Keratinocyte (primary cell): ENCODE data around the gene PRDM4. TPM values are rescaled to one million over a fixed set of nuclear protein-coding genes. Genes with fewer than 3 reads are reported as not detected.

Source experiments
- DNase-seq: peaks from one replicate; pipeline ENCODE4 v3.0.0-alpha.2; 2011; ENCODE audit warnings: low read depth, missing footprints, low spot score
- FAIRE-seq: peaks from 2 replicates; lab custom pipeline; 2011; peaks lifted over from hg19 to GRCh38; lab: Jason Lieb, UNC
- H2AFZ ChIP-seq: 2 replicates; pipeline ENCODE4 v1.6.0; 2012; ENCODE audit warnings: low read length, control low read depth, inconsistent platforms; ENCODE audit not compliant: control insufficient read depth
- H3K27ac ChIP-seq: 2 replicates; pipeline ENCODE4 v1.5.1; 2011; ENCODE audit warnings: low read length; ENCODE audit not compliant: control insufficient read depth, insufficient read depth
- H3K27me3 ChIP-seq: 3 replicates; pipeline ENCODE4 v1.6.0; 2011; ENCODE audit warnings: low read length; ENCODE audit not compliant: control insufficient read depth, insufficient read depth; ENCODE audit errors: extremely low read depth
- H3K36me3 ChIP-seq, 2 experiments: 2 replicates in 1 of 2; 3 replicates in 1 of 2; pipeline ENCODE4 v1.5.1; 2011; ENCODE audit warnings: low read length in 2 of 2, mild to moderate bottlenecking in 1 of 2; ENCODE audit not compliant: control insufficient read depth in 2 of 2, insufficient read depth in 2 of 2; ENCODE audit errors: extremely low read depth in 1 of 2
- H3K4me1 ChIP-seq: 3 replicates; pipeline ENCODE4 v1.5.1; 2011; ENCODE audit warnings: low read length; ENCODE audit not compliant: control insufficient read depth, insufficient read depth; ENCODE audit errors: extremely low read depth
- H3K4me2 ChIP-seq: 3 replicates; pipeline ENCODE4 v1.6.0; 2011; ENCODE audit warnings: low read depth, low read length; ENCODE audit not compliant: control insufficient read depth, insufficient read depth; ENCODE audit errors: extremely low read depth
- H3K4me3 ChIP-seq, 3 experiments: fragments of 200-600 bp in 1 of 3; sonication (generic) in 1 of 3; 2 replicates in 2 of 3; 3 replicates in 1 of 3; pipeline ENCODE4 v1.5.1; 2011 to 2016; ENCODE audit warnings: low read length in 3 of 3, mild to moderate bottlenecking in 3 of 3, control low read depth in 2 of 3, inconsistent platforms in 1 of 3, low read depth in 1 of 3, mixed read lengths in 1 of 3, mixed run types in 1 of 3, moderate library complexity in 1 of 3; ENCODE audit not compliant: control insufficient read depth in 2 of 3, insufficient read depth in 2 of 3; ENCODE audit errors: extremely low read depth in 1 of 3
- H3K79me2 ChIP-seq: 2 replicates; pipeline ENCODE4 v1.6.0; 2012; ENCODE audit warnings: low read length; ENCODE audit not compliant: control insufficient read depth, insufficient read depth
- H3K9ac ChIP-seq: 3 replicates; pipeline ENCODE4 v1.6.0; 2011; ENCODE audit warnings: low read length; ENCODE audit not compliant: control insufficient read depth, insufficient read depth; ENCODE audit errors: extremely low read depth
- H3K9me1 ChIP-seq: 3 replicates; pipeline ENCODE4 v1.6.0; 2011; ENCODE audit warnings: low read length; ENCODE audit not compliant: control insufficient read depth, insufficient read depth; ENCODE audit errors: extremely low read depth
- H3K9me3 ChIP-seq: 2 replicates; pipeline ENCODE4 v1.5.1; 2012; ENCODE audit warnings: low read depth, low read length; ENCODE audit not compliant: control insufficient read depth
- H4K20me1 ChIP-seq: 3 replicates; pipeline ENCODE4 v1.6.0; 2011; ENCODE audit warnings: low read length; ENCODE audit not compliant: control insufficient read depth, insufficient read depth; ENCODE audit errors: extremely low read depth
- EZH2 ChIP-seq: IDR thresholded peaks from one replicate; pipeline ENCODE4 v1.6.1; 2012; ENCODE audit warnings: inconsistent platforms, mild to moderate bottlenecking, low read length, moderate library complexity
- dilution Hi-C: fragments of 300-500 bp; cut with MboI; formaldehyde crosslinking; loops from one replicate; pipeline ENCODE4 v1.7.0; 2020; ENCODE audit warnings: low sequenced_read_pairs; ENCODE audit not compliant: extremely low pct_ligation_motif_present
- polyA plus RNA-seq, 5 experiments: library from polyadenylated mRNA; depleted of rRNA in 3 of 5; stranded (reverse) in 3 of 5; stranded (forward) in 1 of 5; unstranded in 1 of 5; fragments of >200 nt; gene quantifications; 1 replicate in 1 of 5; 2 replicates in 3 of 5; 3 replicates in 1 of 5; pipeline versions ENCODE4 v1.2.1 to v1.2.3, GENCODE V29; 2011 to 2012; ENCODE audit warnings: missing spikeins in 2 of 5, low read depth in 1 of 5, low replicate concordance in 1 of 5
- TF ChIP-seq, protein P1 (sequence below), 3 experiments: IDR thresholded peaks in 1 of 3; conservative IDR thresholded peaks in 1 of 3; optimal IDR thresholded peaks in 1 of 3; 2 replicates in 2 of 3; 3 replicates in 1 of 3; pipeline versions ENCODE3 to v1.5.1; 2011; ENCODE audit warnings: low read length in 3 of 3, mild to moderate bottlenecking in 3 of 3, moderate library complexity in 2 of 3, control low read depth in 1 of 3, inconsistent platforms in 1 of 3; ENCODE audit not compliant: insufficient read depth in 2 of 3; ENCODE audit errors: extremely low read depth in 1 of 3

PRDM4 gene
- polyA plus RNA-seq, 1 donor (not counting 4 experiments of a cell fraction or from before 2014, with no cell fraction given): 26.5 TPM

DNA sequence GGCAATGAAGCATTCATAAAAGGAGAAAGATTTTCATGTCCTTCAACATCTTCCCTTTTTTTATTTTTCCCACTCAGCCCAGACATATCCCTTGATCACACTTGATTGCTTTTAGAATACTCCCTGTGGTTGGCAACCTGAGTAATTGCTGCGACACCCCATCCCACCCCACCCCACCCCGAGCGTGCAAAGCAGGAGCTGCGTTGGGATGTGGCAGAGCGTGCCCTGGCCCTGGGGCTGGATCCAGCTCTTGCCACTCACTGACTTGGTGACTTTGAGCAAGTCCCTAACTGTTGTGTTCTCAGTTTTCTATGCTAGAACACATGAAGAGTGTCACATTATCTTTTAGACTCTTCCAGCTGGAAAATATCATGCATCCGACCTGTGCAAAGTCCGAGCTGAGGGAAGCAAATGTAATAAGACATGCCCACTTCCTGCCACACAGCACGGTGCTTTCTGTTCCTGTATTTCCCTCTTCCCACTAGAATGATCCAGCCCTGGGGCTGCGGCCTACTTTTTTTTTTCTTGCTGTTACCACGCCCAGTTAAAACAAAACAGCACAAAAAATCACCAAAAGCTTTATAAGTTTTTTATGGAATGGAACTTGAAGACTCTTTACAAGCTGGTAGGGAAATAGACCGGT is 17.6 kb upstream of the PRDM4 start:
- H2AFZ ChIP-seq: peak overlapping the region; percentile 57
- H3K36me3 ChIP-seq: no peaks in the 10 kb centered on the region
- peak overlapping the region; percentile 41 for H3K4me2 ChIP-seq
- TF ChIP-seq, protein P1, sequence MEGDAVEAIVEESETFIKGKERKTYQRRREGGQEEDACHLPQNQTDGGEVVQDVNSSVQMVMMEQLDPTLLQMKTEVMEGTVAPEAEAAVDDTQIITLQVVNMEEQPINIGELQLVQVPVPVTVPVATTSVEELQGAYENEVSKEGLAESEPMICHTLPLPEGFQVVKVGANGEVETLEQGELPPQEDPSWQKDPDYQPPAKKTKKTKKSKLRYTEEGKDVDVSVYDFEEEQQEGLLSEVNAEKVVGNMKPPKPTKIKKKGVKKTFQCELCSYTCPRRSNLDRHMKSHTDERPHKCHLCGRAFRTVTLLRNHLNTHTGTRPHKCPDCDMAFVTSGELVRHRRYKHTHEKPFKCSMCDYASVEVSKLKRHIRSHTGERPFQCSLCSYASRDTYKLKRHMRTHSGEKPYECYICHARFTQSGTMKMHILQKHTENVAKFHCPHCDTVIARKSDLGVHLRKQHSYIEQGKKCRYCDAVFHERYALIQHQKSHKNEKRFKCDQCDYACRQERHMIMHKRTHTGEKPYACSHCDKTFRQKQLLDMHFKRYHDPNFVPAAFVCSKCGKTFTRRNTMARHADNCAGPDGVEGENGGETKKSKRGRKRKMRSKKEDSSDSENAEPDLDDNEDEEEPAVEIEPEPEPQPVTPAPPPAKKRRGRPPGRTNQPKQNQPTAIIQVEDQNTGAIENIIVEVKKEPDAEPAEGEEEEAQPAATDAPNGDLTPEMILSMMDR (optimal IDR thresholded peaks at IDR 0.05 in 1 of 3, IDR thresholded peaks at IDR 0.05 in 1 of 3, conservative IDR thresholded peaks at IDR 0.05 in 1 of 3; ENCODE audit: extremely low read depth in 1 of 3, insufficient read depth in 2 of 3, low read length in 3 of 3): no peak
- TF ChIP-seq EZH2: no peak
- H3K4me1 ChIP-seq: peaks cover 3% of the 10 kb centered on the region
- H4K20me1 ChIP-seq: no peaks in the 10 kb centered on the region
- dilution Hi-C loops: no loop called here
- H3K79me2 ChIP-seq: no peaks in the 10 kb centered on the region
- no peak overlapping the region for H3K27ac ChIP-seq
- no peak overlapping the region for H3K4me3 ChIP-seq
- DNase-seq (no peak), FAIRE-seq (peak; percentile 60)
- peaks cover 35% of the 10 kb centered on the region for H3K27me3 ChIP-seq
- no peak overlapping the region for H3K9ac ChIP-seq
- no peaks in the 10 kb centered on the region for H3K9me3 ChIP-seq
- no peaks in the 10 kb centered on the region for H3K9me1 ChIP-seq

DNA sequence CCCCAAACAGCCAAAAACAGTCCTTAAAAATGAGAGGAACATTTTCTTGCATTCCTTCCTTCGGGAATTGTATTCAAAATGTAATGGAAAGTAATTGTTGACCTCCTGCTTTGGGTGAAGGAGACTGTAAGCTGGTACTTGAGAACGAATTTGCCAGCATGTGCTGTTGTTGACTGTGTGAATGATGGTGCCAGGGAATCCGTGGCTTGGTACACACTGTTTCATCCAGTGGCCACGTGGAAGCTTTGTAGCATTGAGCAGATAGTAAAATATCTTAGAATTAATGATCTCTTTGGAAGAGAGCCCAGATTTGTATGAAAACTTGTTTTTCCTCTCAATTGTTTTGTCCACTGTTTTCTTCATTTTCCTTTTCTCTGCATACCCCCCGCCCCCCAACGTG is 15.2 kb upstream of the PRDM4 start:
- H3K4me3 ChIP-seq: no peak overlapping the region
- H3K4me1 ChIP-seq: peaks cover 3% of the 10 kb centered on the region
- no peak overlapping the region for H3K9ac ChIP-seq
- FAIRE-seq (no peak), DNase-seq (no peak)
- H4K20me1 ChIP-seq: no peaks in the 10 kb centered on the region
- no peak overlapping the region for H2AFZ ChIP-seq
- H3K9me1 ChIP-seq: no peaks in the 10 kb centered on the region
- no peak overlapping the region for H3K4me2 ChIP-seq
- TF ChIP-seq EZH2: no peak
- TF ChIP-seq, protein P1 (optimal IDR thresholded peaks at IDR 0.05 in 1 of 3, IDR thresholded peaks at IDR 0.05 in 1 of 3, conservative IDR thresholded peaks at IDR 0.05 in 1 of 3; ENCODE audit: extremely low read depth in 1 of 3, insufficient read depth in 2 of 3, low read length in 3 of 3): no peak
- no peak overlapping the region for H3K27ac ChIP-seq
- H3K36me3 ChIP-seq: no peaks in the 10 kb centered on the region
- no peaks in the 10 kb centered on the region for H3K9me3 ChIP-seq
- dilution Hi-C loops: no loop called here
- H3K79me2 ChIP-seq: no peaks in the 10 kb centered on the region
- peaks cover 44% of the 10 kb centered on the region for H3K27me3 ChIP-seq
